K562 (cell line): Measurements from ENCODE around the gene HNRNPU. TPM values are rescaled to one million over a fixed set of nuclear protein-coding genes. Genes with fewer than 3 reads are reported as not detected.

Experiments used
- ATF1 ChIP-seq, 2 experiments: fragments of 450-650 bp in 1 of 2; IDR thresholded peaks; 2 replicates each; pipeline ENCODE4 v1.6.1; 2016; ENCODE audit warnings: missing compliant biosample characterization in 1 of 2, missing genetic modification characterization in 1 of 2
- CCNT2 ChIP-seq: IDR thresholded peaks from 2 replicates; pipeline ENCODE4 v1.6.1; 2011; ENCODE audit warnings: borderline replicate concordance, low read depth, mild to moderate bottlenecking, moderate library complexity, mixed read lengths, low read length; ENCODE audit not compliant: insufficient read length; ENCODE audit errors: extremely low read depth
- CEBPG ChIP-seq, 3 experiments: fragments of 200-800 bp in 1 of 3; sonication (Bioruptor generic) in 1 of 3; sonication (generic) in 1 of 3; formaldehyde crosslinking in 1 of 3; IDR thresholded peaks in 2 of 3; conservative IDR thresholded peaks in 1 of 3; 2 replicates each; pipeline versions ENCODE4 v1.6.1 to v1.8.0; 2016 to 2022; ENCODE audit warnings: missing compliant biosample characterization in 2 of 3, missing genetic modification characterization in 2 of 3, mild to moderate bottlenecking in 1 of 3, missing genetic modification reagents in 1 of 3
- DPF2 ChIP-seq: fragments of 450-650 bp; IDR thresholded peaks from 2 replicates; pipeline ENCODE4 v1.6.1; 2016
- E2F5 ChIP-seq: sonication (generic); formaldehyde crosslinking; IDR thresholded peaks from 2 replicates; pipeline ENCODE4 v1.8.0; 2022; ENCODE audit warnings: mild to moderate bottlenecking, missing genetic modification reagents
- GTF2B ChIP-seq: IDR thresholded peaks from 2 replicates; pipeline ENCODE4 v1.6.1; 2011; ENCODE audit not compliant: insufficient read length; ENCODE audit errors: extremely low read depth
- NKRF ChIP-seq: fragments of 450-650 bp; IDR thresholded peaks from 2 replicates; pipeline ENCODE4 v1.6.1; 2016; ENCODE audit warnings: borderline replicate concordance
- PTTG1 ChIP-seq: fragments of 450-650 bp; IDR thresholded peaks from 2 replicates; pipeline ENCODE4 v1.6.1; 2016; ENCODE audit warnings: low read depth, mild to moderate bottlenecking, missing genetic modification characterization, missing compliant biosample characterization
- RNF2 ChIP-seq: sonication (generic); IDR thresholded peaks from 2 replicates; pipeline ENCODE4 v1.6.1; 2016
- SMARCA4 ChIP-seq: fragments of 450-650 bp; IDR thresholded peaks from 2 replicates; pipeline ENCODE4 v1.6.1; 2016
- ZBTB2 ChIP-seq: fragments of 450-650 bp; IDR thresholded peaks from 2 replicates; pipeline ENCODE4 v1.6.1; 2016; ENCODE audit warnings: antibody characterized with exemption
- ZNF12 ChIP-seq: sonication (generic); formaldehyde crosslinking; IDR thresholded peaks from 2 replicates; pipeline ENCODE4 v1.4.0; 2020; ENCODE audit warnings: mild to moderate bottlenecking, missing genetic modification reagents
- ZNF175 ChIP-seq: fragments of 200-800 bp; sonication (Bioruptor generic); IDR thresholded peaks from 2 replicates; pipeline ENCODE4 v1.6.1; 2016; ENCODE audit warnings: low read depth, mild to moderate bottlenecking, missing genetic modification characterization, missing compliant biosample characterization
- polyA plus RNA-seq, 8 experiments: library from polyadenylated mRNA; depleted of rRNA in 4 of 8; stranded (reverse) in 5 of 8; unstranded in 3 of 8; fragments of >200 nt; fragmentation: Nextera tagmentation in 2 of 8; fragmentation: Illumina TruSeq in 1 of 8; extraction: Ambion mirVana in 2 of 8; extraction: Trizol in 1 of 8; gene quantifications; 2 replicates each; pipeline versions ENCODE4 v1.2.1 to v1.2.3, GENCODE V29; 2011 to 2014; ENCODE audit warnings: inconsistent platforms in 1 of 8, missing spikeins in 1 of 8
- total RNA-seq, 7 experiments: library from RNA; depleted of rRNA in 6 of 7; stranded (reverse); fragments of >200 nt in 6 of 7; fragmentation: Illumina TruSeq in 2 of 7; extraction: Trizol in 2 of 7; gene quantifications; 2 replicates each; pipeline versions ENCODE4 v1.2.1 to v1.2.3, GENCODE V29; 2011 to 2021; ENCODE audit warnings: low replicate concordance in 1 of 7

HNRNPU gene
- total and polyA plus RNA-seq, 9 of the 15 experiments (the other 6 are each of a cell fraction or from before 2014, with no cell fraction given), result 159 to 777 (median 577) TPM

- TF ChIP-seq ZBTB2 (peak; percentile 84), SMARCA4 (peak; percentile 67), RNF2 (peak; percentile 72), E2F5 (CRISPR knock-in tag) (peak; percentile 58; the same call in 1 of the 2 replicates), NKRF (peak; percentile 43; the same call in 1 of the 2 replicates), DPF2 (peak; percentile 52), GTF2B (peak; percentile 59), ZNF175 (CRISPR knock-in tag) (0 out of 2 replicates have a peak, but pooled peaks have one; percentile 12), PTTG1 (tag) (no peak), ATF1 (CRISPR knock-in tag; IDR thresholded peaks at IDR 0.05) (no peak), ATF1 (tag; IDR thresholded peaks at IDR 0.05) (peak; percentile 91), ZNF12 (CRISPR knock-in tag) (0 out of 2 replicates have a peak, but pooled peaks have one; percentile 40), CEBPG (CRISPR knock-in tag; IDR thresholded peaks at IDR 0.05) (peak; percentile 89), CEBPG (tag; conservative IDR thresholded peaks at IDR 0.05 in 1 of 2, IDR thresholded peaks at IDR 0.05 in 1 of 2) (peak; percentile 91 to 93), CCNT2 (no peak)
Measured at GRCh38 chr1:244834543-244835275, 29.6 kb downstream of the HNRNPU start (continued).
